Endothelial cell of umbilical vein (primary cell): ENCODE results near the gene TSBP1.

ENCODE experiments used
- POLR2A ChIP-seq: IDR thresholded peaks from 2 replicates; pipeline ENCODE4 v1.6.1; 2012; ENCODE audit warnings: low read depth, mild to moderate bottlenecking, control low read depth, low read length
- TF ChIP-seq, protein P1 (sequence below), 2 donors: IDR thresholded peaks; 1 replicate in 1 of 2; 2 replicates in 1 of 2; pipeline ENCODE4 v1.5.1; 2011; ENCODE audit warnings: low read length in 2 of 2, mild to moderate bottlenecking in 2 of 2, moderate library complexity in 2 of 2, control low read depth in 1 of 2, inconsistent platforms in 1 of 2, low read depth in 1 of 2; ENCODE audit not compliant: insufficient read depth in 1 of 2; ENCODE audit errors: extremely low read depth in 1 of 2

- TF ChIP-seq POLR2A = no peak
- TF ChIP-seq, protein P1, sequence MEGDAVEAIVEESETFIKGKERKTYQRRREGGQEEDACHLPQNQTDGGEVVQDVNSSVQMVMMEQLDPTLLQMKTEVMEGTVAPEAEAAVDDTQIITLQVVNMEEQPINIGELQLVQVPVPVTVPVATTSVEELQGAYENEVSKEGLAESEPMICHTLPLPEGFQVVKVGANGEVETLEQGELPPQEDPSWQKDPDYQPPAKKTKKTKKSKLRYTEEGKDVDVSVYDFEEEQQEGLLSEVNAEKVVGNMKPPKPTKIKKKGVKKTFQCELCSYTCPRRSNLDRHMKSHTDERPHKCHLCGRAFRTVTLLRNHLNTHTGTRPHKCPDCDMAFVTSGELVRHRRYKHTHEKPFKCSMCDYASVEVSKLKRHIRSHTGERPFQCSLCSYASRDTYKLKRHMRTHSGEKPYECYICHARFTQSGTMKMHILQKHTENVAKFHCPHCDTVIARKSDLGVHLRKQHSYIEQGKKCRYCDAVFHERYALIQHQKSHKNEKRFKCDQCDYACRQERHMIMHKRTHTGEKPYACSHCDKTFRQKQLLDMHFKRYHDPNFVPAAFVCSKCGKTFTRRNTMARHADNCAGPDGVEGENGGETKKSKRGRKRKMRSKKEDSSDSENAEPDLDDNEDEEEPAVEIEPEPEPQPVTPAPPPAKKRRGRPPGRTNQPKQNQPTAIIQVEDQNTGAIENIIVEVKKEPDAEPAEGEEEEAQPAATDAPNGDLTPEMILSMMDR (IDR thresholded peaks at IDR 0.05; ENCODE audit: extremely low read depth in 1 of 2, insufficient read depth in 1 of 2, low read depth in 1 of 2, low read length in 2 of 2) = no peak
Measured at GRCh38 chr6:32337186-32337805, 34.4 kb downstream of the TSBP1 start.
